GM19372 (cell line): Measurements from ENCODE around the gene CHN2.

ENCODE experiments used
- ATAC-seq: cut with Tn5 transposase; IDR thresholded peaks from one replicate; pipeline ENCODE4 v1.9.1; 2021; ENCODE audit warnings: mild to moderate bottlenecking, low read depth, moderate library complexity; ENCODE audit not compliant: unreplicated experiment

Gene CHN2

DNA sequence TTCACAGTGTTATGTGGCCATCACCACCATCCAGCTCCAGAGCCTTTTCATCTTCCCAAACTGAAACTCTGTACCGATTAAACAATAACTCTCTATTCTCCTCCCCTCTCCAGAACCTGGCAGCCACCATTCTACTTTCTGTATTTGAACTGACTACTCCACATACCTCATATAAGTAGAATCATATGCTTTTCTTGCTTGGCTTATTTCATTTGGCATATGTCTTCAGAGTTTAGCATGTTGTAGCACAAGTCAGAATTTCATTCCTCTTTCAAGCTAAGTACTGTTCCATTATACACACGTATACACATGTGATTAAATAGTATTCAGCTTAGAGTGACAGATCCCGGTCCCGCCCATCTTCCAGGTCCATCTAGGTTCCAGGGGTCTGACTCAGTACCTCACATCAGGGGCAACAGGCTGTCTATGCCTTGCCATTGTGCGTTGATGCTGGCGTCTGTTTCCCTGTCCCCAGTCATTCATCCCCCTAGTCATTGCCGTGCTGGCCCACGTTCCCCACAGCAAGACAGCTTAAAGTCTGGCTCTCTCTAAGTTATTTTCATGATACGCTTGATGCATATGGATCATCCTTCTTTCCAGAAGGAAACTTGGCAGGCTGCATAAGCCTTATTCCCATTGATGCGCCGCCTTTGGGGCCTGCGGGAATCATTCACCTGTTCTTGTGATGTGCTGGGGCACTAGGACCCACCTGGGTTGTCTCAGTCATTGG, 108.3 kb downstream of the CHN2 start:
- ATAC-seq, result no peak

DNA sequence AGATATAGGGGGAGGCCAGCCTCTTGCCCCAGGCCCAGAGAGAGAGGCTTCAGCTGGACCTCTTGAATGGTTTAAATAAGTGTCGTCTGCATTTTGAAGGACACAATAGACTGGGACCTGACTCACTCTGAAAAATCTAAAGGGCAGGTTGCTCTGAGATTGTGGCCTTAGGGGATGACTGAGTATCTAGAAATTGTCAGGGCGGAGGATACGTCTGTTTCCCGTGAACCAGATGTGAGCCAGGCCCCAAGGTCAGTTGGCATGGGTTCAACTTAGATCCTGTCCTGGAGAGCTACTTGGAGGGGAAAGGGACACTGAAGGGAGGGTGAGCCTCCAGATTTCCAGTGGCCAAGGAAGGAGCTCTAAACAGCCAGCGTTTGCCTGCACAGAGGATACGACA, 110.2 kb downstream of the CHN2 start:
- no peak for ATAC-seq

DNA sequence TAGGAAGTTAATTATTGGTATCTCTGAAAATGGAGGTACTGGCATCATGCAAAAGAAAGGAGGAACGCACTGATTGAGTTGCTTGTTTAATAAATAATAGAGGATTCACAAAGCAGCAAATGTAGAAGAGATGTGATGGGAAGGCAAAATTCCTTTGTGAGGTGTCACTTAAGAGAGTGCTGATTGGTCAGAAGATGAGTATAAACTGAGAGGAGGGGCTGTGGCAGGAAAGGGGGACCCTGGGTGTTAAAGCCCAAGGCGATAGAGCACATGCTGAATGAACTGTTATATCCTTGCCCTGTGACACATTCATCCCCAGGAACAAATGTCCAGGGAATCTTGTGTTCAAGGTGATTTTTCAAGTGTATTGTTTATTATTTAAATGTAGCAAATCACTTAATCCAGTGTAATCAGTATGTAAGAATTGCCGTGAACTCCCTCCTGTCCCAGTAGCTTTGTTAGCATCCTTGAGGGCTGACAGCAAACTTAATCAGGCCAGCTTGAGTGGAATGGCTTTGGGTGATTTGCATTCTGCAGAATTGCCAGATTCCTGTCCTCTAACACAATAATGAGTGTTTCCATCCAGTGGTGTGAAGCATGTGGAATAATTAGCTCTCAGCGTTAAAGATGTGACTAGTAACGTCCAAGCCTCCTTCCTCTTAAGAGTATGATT, 111.9 kb downstream of the CHN2 start:
- ATAC-seq, result no peak

DNA sequence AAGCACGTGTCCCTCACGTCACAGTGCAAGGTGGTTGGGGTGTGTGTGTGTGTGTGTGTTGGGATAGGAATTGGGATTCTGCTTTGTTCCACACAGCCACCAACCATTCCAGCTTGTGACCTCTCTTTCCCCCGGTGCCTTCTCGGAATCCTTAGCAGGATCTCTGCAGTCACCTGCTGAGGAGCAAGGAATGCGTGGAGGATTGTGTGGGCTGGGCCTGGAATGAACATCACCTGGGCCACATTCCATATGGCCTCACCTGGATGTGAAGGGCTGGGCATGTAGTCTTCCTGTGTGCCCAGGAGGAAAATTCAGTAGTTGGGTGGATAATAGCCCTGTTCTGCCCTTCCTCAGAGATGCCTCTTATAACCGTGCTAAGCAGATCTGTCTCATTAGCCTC, 113.8 kb downstream of the CHN2 start:
- ATAC-seq, result no peak

DNA sequence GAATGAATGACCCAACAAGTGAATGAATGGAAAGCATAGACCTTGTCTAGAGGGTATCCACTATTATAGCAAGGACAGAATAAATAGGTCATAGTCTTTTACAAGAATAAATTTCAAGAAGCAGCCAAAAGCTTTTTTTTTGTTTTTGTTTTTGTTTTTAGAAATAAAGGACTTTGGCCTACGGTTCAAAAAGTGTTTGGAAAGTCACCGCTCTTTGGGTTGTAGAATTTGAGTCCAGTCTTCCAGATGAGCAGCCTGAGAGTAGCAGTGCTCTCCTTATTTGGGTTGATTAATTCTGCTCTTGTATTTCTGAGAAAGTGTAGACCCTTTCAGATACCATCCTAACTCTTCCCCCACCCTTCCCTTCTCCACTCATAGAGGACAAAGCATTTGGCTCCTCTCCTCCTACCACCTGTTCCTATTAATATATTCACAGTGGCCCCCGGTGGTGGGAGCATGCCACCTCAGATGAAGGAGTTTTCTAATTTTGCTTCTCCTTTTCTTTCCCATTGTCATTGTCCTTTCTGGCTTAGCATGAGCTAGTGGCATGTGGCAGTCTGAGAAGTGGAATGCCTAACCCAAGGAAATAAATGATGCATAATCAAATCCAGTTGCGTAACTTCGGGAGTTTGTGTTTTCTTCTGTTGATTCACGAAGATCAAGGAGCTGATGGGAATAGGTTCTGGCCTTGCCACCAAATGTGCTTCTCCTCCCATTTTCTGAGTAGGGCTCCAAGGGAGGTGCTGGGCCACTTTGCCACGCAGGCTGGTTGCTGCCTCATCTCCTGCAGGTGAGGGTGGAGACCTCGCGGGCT, 114.7 kb downstream of the CHN2 start:
- no peak for ATAC-seq

DNA sequence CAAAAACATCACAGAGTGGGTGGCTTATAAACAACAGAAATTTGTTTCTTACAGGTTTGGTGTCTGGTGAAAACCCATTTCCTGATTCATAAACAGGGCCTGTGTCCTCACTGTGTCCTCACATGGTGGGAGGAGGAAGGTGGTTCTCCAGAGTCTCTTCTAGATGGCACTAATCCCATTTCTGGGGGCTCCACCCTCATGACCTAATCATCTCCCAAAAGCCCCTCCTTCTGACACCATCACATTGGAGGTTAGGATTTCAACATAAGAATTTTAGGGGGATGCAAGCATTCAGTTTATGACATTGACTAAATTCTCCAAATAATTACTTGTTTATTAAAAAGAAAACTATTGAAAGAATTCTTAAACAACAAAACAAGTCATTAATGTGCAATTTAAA, 116.0 kb downstream of the CHN2 start:
- no peak for ATAC-seq

DNA sequence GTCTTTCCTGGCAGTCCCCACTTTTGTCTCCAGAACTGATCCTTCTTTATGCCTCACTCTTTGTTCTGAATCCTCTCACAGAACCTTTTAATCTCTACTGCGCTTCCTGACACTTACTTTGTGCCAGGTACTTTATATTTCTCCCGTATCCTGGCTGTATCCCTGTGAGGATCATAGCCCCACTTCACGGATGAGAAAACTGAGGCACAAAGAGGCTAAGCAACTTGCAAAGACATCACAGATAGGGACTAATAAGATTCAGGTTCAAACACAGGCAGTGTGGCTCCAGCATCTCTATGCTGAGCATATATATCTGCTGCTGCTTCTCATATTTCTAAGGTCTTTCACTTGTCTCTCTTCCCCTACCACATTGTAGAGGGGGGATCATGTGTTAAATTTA, 116.7 kb downstream of the CHN2 start:
- ATAC-seq, result no peak

DNA sequence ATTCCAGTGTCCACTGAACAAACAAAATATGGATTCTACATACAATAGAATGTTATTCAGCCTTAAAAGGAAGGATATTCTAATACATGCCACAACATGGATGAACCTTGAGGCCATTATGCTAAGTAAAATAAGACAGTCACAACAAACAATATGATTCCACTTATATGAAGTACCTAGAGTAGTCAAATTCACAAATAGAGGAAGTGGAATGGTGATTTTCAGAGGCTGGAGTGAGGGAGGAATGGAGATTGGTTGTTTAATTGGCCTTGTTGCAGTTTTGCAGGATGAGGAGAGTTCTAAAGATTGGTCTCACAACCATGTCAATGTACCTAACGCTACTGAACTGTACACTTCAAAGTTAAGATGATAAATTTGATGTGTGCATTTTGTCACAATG, 119.6 kb downstream of the CHN2 start:
- ATAC-seq, result no peak

DNA sequence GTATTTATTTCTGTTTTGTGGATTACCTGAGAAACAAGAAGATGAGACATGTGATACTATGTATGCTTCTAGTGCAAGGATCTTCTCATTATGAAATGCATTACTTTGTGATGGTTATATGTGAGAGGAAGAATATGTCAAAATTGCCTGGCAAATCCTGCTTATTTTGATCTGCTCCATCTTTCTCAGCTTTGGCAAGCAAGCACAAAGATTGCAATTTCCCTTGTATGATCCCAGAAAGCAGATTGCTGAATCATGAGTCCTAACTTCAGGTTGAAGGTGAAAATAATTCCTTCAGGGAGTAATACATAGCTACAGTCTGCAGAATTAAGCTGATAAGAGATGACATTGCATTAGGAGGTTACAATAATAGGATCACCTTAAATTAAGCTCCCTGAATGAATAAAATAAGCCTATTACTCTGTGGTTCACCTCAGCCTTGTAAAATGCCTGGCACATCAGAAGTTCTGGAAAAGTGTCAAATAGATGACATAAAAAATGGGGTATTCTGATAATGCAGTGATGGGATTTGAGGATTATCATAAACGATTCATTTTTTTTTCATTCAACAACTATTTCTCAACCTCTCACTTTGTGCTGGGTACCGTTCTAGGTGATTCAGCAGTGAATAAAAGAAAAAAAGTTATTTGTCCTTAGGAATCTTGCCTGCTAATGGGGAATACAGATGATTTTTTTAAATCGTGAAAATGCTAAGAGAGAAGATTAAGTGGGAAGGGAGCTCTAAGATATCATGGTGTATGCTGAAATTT, 120.7 kb downstream of the CHN2 start:
- ATAC-seq, result no peak

DNA sequence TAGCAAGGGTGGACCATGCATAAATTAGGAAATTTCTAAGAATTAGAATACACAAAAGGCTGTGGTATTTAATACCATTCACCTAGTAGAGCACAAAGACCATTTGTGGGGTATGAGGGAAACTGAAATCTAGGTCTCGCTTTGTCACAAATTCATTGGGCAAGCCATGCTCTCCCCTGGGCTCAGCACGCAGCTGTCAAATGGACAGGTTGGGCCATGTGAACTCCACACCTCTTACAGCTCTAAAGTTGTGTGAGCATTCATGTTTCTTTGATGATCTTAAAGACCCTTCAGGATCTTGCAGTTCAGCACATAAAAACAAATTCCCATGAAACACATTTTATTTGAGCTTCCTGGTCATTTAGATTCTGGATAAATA, 121.3 kb downstream of the CHN2 start:
- ATAC-seq, result no peak

DNA sequence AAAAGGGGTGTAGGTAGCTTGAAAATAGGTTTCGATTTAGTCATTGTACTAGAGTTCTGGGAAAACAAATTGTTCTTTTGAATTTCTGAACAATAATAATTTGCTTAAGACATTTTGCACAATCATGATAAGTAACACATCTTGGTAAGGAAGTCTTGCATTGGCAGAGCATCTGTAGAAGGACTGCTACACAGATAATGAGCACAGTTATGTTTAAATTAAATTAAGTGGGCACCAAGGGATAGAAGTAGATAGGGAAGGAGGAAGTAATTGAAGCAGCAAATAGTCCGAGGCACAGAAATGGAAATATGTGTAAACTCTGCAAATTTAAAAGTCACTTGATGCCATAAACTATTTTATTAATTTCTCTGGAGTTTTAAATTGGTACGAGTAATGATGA, 122.4 kb downstream of the CHN2 start:
- ATAC-seq, result no peak

DNA sequence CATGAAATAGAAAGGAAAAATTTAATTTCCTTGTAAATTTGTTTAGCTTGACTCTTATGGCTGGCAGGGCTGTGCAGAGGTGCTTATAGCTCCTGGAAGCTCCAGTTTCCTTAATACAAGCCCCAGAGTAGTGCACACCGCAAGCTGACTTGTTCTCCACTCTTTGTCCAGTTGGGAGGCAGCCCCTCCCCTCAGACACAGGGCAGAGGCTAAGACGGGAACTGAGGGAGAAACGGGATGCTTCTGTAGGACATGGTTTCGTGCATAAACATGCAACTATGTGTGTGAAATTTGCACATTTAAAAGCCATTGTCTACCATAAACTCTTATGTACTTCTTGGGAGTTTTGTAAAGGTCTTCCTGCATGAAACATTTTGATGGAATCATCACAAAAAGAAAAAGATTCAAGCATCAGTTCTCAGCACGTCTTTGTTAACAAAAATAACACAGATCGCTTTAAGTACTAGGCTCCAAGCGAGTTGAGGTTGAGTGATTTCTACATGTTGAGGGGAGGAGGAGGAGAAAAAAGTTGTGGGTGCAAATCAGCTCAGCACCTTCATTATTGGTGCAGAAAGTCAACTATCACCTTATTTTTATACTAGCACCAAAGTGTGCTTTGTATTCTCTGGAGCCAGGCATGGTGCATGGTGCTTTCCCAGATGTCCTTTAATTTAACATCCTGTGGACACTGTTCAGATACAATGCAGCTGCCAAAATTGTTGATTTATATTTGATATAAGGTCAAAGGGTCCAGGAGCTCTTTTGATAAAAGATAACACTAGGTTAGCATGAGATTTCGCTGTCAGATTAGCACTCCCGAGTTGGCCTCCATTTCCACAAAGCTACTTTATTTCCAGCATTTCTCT, 124.5 kb downstream of the CHN2 start:
- ATAC-seq, result no peak

DNA sequence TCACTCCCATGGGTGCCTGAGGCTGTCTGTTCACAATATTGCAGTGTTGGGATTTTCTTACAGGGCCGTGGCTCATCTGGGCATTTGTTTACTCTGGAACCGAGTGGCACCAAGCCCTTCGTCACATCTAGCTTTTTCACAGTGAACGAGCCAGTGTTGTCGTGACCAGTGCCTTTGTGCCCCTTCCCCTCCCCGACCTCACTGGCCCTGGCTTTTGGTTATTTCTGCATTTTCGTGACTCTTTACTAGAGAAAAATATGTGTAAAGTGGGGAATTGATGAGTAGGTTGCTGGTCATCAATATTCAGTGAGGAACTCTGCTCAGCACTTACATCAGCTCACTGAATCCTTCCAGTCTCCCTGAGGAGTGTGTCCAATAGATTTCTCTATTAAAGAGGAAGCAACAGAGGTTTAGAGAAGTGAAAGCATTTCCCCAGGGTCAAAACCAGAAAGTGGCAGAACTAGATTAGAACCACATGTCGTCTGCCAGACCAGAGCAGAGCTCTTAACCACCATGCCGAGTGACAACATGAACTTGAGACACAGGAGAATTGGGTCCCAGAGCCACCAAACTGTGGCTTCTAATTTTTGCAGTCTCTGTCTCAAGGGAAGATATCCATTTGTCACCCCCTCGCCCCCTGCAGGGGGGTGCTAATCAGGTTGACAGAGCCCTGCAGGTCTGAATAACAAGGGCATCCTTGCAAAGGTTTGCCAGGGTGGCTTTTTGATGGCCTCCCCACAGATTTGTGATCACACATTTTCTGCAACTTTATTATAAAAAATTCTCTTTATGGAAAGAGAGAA, 125.3 kb downstream of the CHN2 start:
- peak; percentile 67 for ATAC-seq

DNA sequence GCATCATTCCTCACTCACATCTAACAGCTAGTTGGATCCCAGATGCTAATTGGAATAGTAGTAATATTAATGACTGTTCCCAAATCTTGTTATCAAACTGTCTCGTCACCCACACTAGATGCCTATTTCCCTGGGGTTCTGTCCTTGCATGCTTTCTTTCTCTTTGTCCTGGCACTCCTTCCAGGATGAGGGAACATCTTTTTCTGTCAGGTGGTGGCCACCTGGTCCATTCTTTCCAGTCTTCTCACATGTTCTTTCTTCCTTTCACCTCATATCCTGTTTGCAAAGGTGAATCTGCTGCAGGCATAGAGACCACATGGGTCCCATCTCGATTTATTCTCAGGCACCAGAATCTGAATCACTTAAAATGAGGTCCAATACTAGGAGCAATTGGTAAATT, 126.0 kb downstream of the CHN2 start:
- ATAC-seq, result no peak

DNA sequence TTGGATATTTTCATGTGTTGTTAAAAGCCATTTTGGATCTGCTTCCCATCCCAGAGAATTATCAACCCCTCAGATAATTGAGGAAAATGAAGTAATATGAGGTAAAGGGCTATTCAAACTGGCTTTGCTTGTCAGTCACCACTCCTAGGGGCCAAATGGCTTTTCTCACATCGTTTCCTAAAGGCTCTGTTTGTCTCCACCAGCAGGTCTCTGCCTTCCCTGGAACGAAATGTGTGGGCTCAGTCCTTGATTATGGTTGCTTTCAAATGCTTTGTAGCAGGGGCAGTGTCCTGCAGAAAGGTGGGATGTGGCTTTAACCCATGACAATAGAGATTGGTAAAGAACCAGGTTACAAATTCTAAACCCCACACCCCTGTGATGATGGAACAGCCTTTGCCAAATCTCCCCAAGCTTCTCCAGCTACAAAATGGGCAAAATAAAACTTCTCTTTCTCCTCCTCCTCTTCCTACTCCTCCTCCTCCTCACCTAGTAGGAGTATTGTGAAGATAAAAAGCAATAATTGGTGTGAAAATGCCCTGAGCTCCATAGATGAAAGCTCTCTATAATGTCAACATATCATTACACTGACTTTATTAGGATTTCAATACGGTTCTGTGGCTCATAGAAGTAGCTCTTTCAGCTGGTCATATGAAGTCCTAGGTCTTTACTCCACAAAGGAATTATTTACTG, 127.6 kb downstream of the CHN2 start:
- ATAC-seq, result no peak

DNA sequence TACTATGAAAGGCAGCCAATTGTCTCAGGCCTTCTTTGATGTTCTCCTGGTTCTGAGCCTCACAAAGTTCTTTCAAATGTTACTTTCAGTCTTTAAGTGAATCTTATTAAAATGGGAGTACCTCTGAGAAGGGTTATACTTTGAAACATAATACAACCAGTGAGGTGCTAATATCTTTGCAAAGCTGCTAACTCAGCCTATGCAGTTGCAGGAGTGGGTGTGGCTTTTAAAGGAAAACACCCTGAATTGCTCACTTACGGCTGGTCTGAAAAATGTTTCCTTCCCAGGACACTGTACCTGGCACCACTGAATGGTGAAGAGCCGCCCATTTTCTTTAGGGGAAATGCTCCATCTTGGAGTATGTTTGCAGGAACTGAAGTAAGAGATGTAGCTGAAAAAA, 130.9 kb downstream of the CHN2 start:
- no peak for ATAC-seq

DNA sequence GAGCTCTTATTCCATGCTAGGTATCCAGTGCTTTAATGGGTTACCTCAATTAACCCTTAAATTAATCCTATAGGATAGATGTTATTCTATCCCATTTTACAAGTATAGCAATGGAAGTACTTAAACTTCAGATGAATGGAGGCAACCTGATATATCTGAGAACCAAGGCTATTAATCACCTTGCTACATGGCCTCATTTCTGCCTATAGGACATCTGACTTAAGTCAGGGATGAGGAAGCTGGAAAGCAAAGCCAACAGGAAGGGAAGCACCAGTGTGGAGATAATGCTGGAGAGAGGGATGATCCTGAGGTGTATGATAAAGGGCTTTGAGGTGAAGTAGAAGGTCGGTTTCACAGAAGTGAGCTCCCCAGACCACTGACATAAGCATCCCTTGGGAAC, 132.3 kb downstream of the CHN2 start:
- ATAC-seq, result no peak

DNA sequence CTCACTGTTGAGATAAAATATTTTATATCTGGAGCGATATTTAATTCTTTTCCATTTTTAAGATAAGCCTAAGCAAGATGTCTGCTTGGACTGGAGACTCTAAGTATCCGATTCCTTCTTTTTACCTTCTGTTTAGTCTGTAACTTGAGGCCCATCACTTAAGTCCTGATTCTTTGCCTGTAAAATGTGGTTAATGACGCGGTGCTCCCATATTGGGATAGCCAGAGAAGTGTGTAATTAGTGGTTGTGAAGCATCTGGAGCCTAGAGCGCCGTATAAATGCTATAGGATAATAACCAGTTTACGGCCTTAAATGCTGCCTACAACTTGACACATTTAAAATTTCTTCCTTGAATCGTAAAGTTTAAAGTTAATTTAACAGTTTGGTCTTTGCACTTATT, 132.9 kb downstream of the CHN2 start:
- ATAC-seq, result no peak

DNA sequence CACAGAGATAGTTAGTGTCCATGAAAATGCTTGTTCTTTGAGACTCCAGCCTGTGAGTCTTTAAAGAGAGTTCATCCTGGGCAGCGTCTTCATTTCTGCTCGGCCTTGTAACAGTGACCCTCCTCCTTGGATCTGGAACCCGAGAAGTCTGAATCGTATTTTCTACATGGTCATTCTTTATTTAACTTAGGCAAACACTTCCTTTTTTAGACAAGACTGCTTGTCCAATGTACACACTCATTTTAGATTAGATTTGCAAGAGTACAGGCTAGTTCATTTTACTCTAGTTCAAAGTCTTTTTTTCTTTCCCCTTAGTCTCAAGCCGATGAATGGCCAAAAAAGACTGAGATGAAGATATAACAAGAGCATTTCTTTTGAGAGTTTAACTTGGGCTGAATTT, 133.5 kb downstream of the CHN2 start:
- no peak for ATAC-seq
